ENCODE results near the gene C16orf74. TPM values are rescaled to one million over a fixed set of nuclear protein-coding genes. Genes with fewer than 3 reads are reported as not detected.

Gene C16orf74
- total RNA-seq, 4 donors from 2014 or later = 11.0 to 13.0 (median 11.4) TPM

GRCh38 chr16:85662482-85662812, 88.4 kb downstream of the C16orf74 start:
- no peak for TF ChIP-seq POLR2A (IDR thresholded peaks at IDR 0.05)
- TF ChIP-seq POLR2AphosphoS5 (IDR thresholded peaks at IDR 0.05) = no peak
- TF ChIP-seq EP300 (IDR thresholded peaks at IDR 0.05) = no peak
- no peak for TF ChIP-seq CTCF (IDR thresholded peaks at IDR 0.05)
- no peak overlapping the region for H3K27ac ChIP-seq
- no peaks in the 10 kb centered on the region for H3K9me3 ChIP-seq
- H3K36me3 ChIP-seq = peaks cover 94% of the 10 kb centered on the region
- DNase-seq (ENCODE audit: low spot score in 2 of 2) = no peak
- no CpG with 5 or more reads among the region's 3 CpGs for WGBS
- H3K4me3 ChIP-seq = no peak overlapping the region
- H3K27me3 ChIP-seq = no peaks in the 10 kb centered on the region
- peaks cover 4% of the 10 kb centered on the region for H3K4me1 ChIP-seq

GRCh38 chr16:85661740-85662481, 89.0 kb downstream of the C16orf74 start:
- Histone ChIP-seq H3K27ac (no peak overlapping the region), H3K4me3 (no peak overlapping the region), H3K27me3 (no peaks in the 10 kb centered on the region), H3K9me3 (no peaks in the 10 kb centered on the region), H3K4me1 (peaks cover 4% of the 10 kb centered on the region), H3K36me3 (peaks cover 94% of the 10 kb centered on the region)
- peak in 1 of 2 donors; percentile 50 for DNase-seq (ENCODE audit: low spot score in 2 of 2)
- TF ChIP-seq POLR2AphosphoS5 (IDR thresholded peaks at IDR 0.05) (no peak), CTCF (IDR thresholded peaks at IDR 0.05) (no peak), EP300 (IDR thresholded peaks at IDR 0.05) (no peak), POLR2A (IDR thresholded peaks at IDR 0.05) (no peak)
- 94% methylated on average over 19 of the region's 26 CpGs for WGBS

GRCh38 chr16:85660843-85661739, 89.8 kb downstream of the C16orf74 start:
- Histone ChIP-seq H3K27me3 (no peaks in the 10 kb centered on the region), H3K4me3 (no peak overlapping the region), H3K9me3 (no peaks in the 10 kb centered on the region), H3K36me3 (peaks cover 94% of the 10 kb centered on the region), H3K4me1 (peaks cover 4% of the 10 kb centered on the region), H3K27ac (no peak overlapping the region)
- WGBS = 92% methylated on average over 13 of the region's 42 CpGs
- TF ChIP-seq POLR2A (IDR thresholded peaks at IDR 0.05) (no peak), POLR2AphosphoS5 (IDR thresholded peaks at IDR 0.05) (no peak), EP300 (IDR thresholded peaks at IDR 0.05) (no peak), CTCF (IDR thresholded peaks at IDR 0.05) (no peak)
- peak in 1 of 2 donors; percentile 76 for DNase-seq (ENCODE audit: low spot score in 2 of 2)

- H3K36me3 ChIP-seq = peaks cover 94% of the 10 kb centered on the region
- no peak overlapping the region for H3K27ac ChIP-seq
- no peak for TF ChIP-seq EP300 (IDR thresholded peaks at IDR 0.05)
- peak; percentile 50 to 89 for TF ChIP-seq CTCF (IDR thresholded peaks at IDR 0.05)
- peak; percentile 70 to 86 for DNase-seq (ENCODE audit: low spot score in 2 of 2)
- H3K27me3 ChIP-seq = no peaks in the 10 kb centered on the region
- no peak overlapping the region for H3K4me3 ChIP-seq
- H3K4me1 ChIP-seq = peaks cover 4% of the 10 kb centered on the region
- 78% methylated on average over 12 of the region's 12 CpGs for WGBS
- H3K9me3 ChIP-seq = no peaks in the 10 kb centered on the region
These were observed 90.9 kb downstream of the C16orf74 start for GRCh38 chr16:85659805-85660511.
